ENCODE results near the gene NACAD. TPM values are rescaled to one million over a fixed set of nuclear protein-coding genes. Genes with fewer than 3 reads are reported as not detected.

NACAD gene
- total and polyA plus RNA-seq, 2 of the 4 experiments (the other 2 are of a cell fraction) = 0.54 to 2.2 TPM

DNA sequence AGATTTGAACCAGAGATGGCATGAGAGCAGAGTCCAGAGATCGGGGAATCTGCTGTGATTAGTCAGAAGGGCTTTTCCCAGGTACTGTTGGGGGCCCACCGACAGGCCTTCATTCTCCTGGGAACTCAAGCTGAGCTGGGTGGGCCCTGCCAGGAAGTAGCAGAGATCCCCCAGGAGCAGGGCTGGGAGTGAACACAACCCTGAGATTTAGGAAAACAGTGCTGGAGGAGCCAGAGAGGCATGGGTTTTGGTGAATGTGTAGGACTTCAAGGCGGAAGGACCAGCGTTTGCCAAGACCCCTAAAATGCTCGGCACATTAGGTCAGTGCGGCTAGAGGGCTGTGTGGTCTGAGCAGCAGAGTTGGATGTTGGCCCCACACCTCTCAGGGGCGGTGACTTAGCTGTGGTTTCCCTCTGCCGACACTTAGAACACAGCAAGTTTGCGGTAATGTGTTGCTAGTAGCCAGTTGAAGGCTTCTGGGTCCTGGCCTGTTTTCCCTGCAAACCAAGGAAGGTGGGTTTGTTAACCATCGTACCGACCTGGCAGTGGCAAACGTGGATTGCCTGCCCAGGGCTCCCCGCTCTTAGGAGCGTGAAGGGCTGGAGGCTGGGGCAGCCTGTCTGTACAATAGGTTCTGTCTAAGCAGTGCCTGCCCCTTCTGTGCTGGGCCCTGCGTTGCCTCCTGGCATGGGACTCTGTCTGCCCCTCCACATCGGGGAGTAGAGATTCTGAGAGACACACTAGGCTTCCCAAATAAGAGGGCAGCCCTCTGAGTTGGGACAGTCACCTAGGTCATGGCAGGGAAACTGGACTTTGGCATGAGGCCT lies 14.0 kb downstream of the NACAD start:
- intact Hi-C loops (cut with micrococcal nuclease) = no loop called here
- H2BK5ac ChIP-seq (ENCODE audit: low read depth, low read length, poor library complexity, severe bottlenecking) = no peak overlapping the region
- TF ChIP-seq CEBPB (IDR thresholded peaks at IDR 0.05; ENCODE audit: low read depth, low read length) (no peak), NFE2L2 (IDR thresholded peaks at IDR 0.05; ENCODE audit: low read depth, low read length) (no peak), MAZ (IDR thresholded peaks at IDR 0.05; ENCODE audit: borderline replicate concordance, low read depth, low read length) (no peak), CTCF (conservative IDR thresholded peaks at IDR 0.05; ENCODE audit: low read depth, low read length) (no peak), ELK1 (IDR thresholded peaks at IDR 0.05; ENCODE audit: borderline replicate concordance, low read depth, low read length) (no peak), FOS (IDR thresholded peaks at IDR 0.05; ENCODE audit: low read depth, low read length) (no peak), USF2 (IDR thresholded peaks at IDR 0.05; ENCODE audit: low read depth, low read length) (no peak), RAD21 (IDR thresholded peaks at IDR 0.05; ENCODE audit: low read length) (no peak), POLR2A (IDR thresholded peaks at IDR 0.05; ENCODE audit: low read depth, low read length) (no peak), RCOR1 (IDR thresholded peaks at IDR 0.05; ENCODE audit: insufficient replicate concordance, low read length) (no peak), CHD1 (IDR thresholded peaks at IDR 0.05; ENCODE audit: low read depth, low read length) (no peak), SMC3 (IDR thresholded peaks at IDR 0.05; ENCODE audit: low read depth, low read length) (no peak), MXI1 (IDR thresholded peaks at IDR 0.05; ENCODE audit: borderline replicate concordance, low read depth, low read length) (no peak), MAFK (IDR thresholded peaks at IDR 0.05; ENCODE audit: low read depth, low read length) (no peak), RFX5 (IDR thresholded peaks at IDR 0.05; ENCODE audit: low read depth, low read length) (no peak)

More for the DNA sequence above, 14.0 kb downstream of the NACAD start:
- no peak overlapping the region for H2AK9ac ChIP-seq (replicated peaks; ENCODE audit: low read depth, low read length, poor library complexity)
- H3K27ac ChIP-seq (ENCODE audit: insufficient read depth, low read length) = no peak overlapping the region
- no peak overlapping the region for H2BK120ac ChIP-seq (ENCODE audit: low read depth, low read length)
- no peak overlapping the region for H3K56ac ChIP-seq (ENCODE audit: extremely low read depth, insufficient read depth, low read length)
- no peak overlapping the region for H2AK5ac ChIP-seq (ENCODE audit: low read depth, low read length)
- no peak overlapping the region for H2BK20ac ChIP-seq (ENCODE audit: low read depth, low read length)
- ChIA-PET CTCF (no interaction called here), POLR2A (ENCODE audit: unreplicated experiment) (no interaction called here)
- peaks cover 4% of the 10 kb centered on the region; the same call in 1 of the 2 replicates for H4K20me1 ChIP-seq (ENCODE audit: insufficient read depth, low read length)
- no peak overlapping the region for H4K5ac ChIP-seq (ENCODE audit: low read depth, low read length)
- H3K9ac ChIP-seq (ENCODE audit: low read depth, low read length) = no peak overlapping the region
- peaks cover 5% of the 10 kb centered on the region; the same call in 1 of the 2 replicates for H3K9me1 ChIP-seq (ENCODE audit: insufficient read depth, low read length)
- no peak overlapping the region for H2BK15ac ChIP-seq (ENCODE audit: low read depth, low read length)
- no peak overlapping the region for H3K18ac ChIP-seq (ENCODE audit: low read depth, low read length)
- ATAC-seq (ENCODE audit: low read depth) (no peak), DNase-seq (no peak)
- no TSS peak for BruUV-seq (replicated peaks)
- no peak overlapping the region for H3K23ac ChIP-seq (ENCODE audit: low read depth, low read length)
- no peak overlapping the region for H4K91ac ChIP-seq (ENCODE audit: insufficient read depth, low read depth, low read length)
- H3K9me3 ChIP-seq (ENCODE audit: control insufficient read depth, insufficient read depth, low read length) = no peaks in the 10 kb centered on the region
- H2AFZ ChIP-seq (replicated peaks; ENCODE audit: low read length, poor library complexity) = no peak overlapping the region
- H4K8ac ChIP-seq (ENCODE audit: low read depth in 2 of 2, low read length in 2 of 2) = no peak overlapping the region
- no peaks in the 10 kb centered on the region for H3K27me3 ChIP-seq (ENCODE audit: control insufficient read depth, insufficient read depth, low read length)
- H3K36me3 ChIP-seq (ENCODE audit: control insufficient read depth, insufficient read depth, low read length) = peaks cover 66% of the 10 kb centered on the region
- H3K4me3 ChIP-seq (ENCODE audit: insufficient read depth, low read depth, low read length) = no peak overlapping the region
- in situ Hi-C loops (cut with MboI; ENCODE audit: low sequenced_read_pairs) = no loop called here
- dilution Hi-C loops (cut with HindIII; ENCODE audit: low sequenced_read_pairs, unreplicated experiment) = no loop called here
- H3K14ac ChIP-seq (replicated peaks; ENCODE audit: low read depth, low read length) = no peak overlapping the region
- H3K4me2 ChIP-seq (ENCODE audit: low read depth, low read length) = no peak overlapping the region
- no peaks in the 10 kb centered on the region for H3K4me1 ChIP-seq (ENCODE audit: control insufficient read depth, insufficient read depth, low read length)
- H3K79me1 ChIP-seq (ENCODE audit: low read depth in 1 of 2, low read length in 2 of 2) = peaks cover 3 to 10% of the 10 kb centered on the region in 2 experiments; a peak in 1 of 4 replicates
- 91% methylated on average over 12 of the region's 16 CpGs; no CpG with 5 or more reads in 1 of the 2 experiments for WGBS, 2 experiments (ENCODE audit: extremely low coverage in 2 of 2, insufficient read length in 1 of 2)
- H3K4ac ChIP-seq (ENCODE audit: low read depth, low read length) = no peak overlapping the region
